SU-DHL-6 (cell line): ENCODE measurements around the gene EFCAB8.

Experiments used
- H2AFZ ChIP-seq: fragments of 200-600 bp; sonication (generic); 2 replicates; pipeline ENCODE4 v1.6.1; 2014; ENCODE audit warnings: low read depth, mild to moderate bottlenecking, moderate library complexity, mixed read lengths, antibody characterized with exemption, low read length; ENCODE audit not compliant: severe bottlenecking
- H3F3A ChIP-seq: fragments of 200-600 bp; shearing (Covaris generic); 2 replicates; pipeline ENCODE4 v1.6.0; 2016; ENCODE audit warnings: antibody characterized with exemption, mild to moderate bottlenecking; ENCODE audit not compliant: insufficient read depth
- H3K27ac ChIP-seq: fragments of 200-600 bp; sonication (generic); 2 replicates; pipeline ENCODE4 v1.5.1; 2016; ENCODE audit warnings: low read depth, mild to moderate bottlenecking, low read length, moderate library complexity, mixed read lengths
- H3K27me3 ChIP-seq: fragments of 200-600 bp; sonication (generic), shearing (Covaris generic); 2 replicates; pipeline ENCODE4 v1.6.0; 2014; ENCODE audit warnings: mild to moderate bottlenecking, low read length
- H3K36me3 ChIP-seq: fragments of 200-600 bp; sonication (generic); 2 replicates; pipeline ENCODE4 v1.6.1; 2014; ENCODE audit warnings: mild to moderate bottlenecking, low read length, mixed read lengths
- H3K4me2 ChIP-seq: fragments of 300-600, 200-600 bp; shearing (Covaris generic), sonication (generic); 2 replicates; pipeline ENCODE4 v1.6.0; 2014; ENCODE audit warnings: low read length, low read depth, mild to moderate bottlenecking; ENCODE audit not compliant: poor library complexity, severe bottlenecking
- H3K4me3 ChIP-seq: fragments of 200-600 bp; sonication (generic); 2 replicates; pipeline ENCODE4 v1.5.1; 2014; ENCODE audit warnings: antibody characterized with exemption, low read length, mild to moderate bottlenecking, mixed read lengths; ENCODE audit not compliant: insufficient read depth, poor library complexity, severe bottlenecking
- H3K79me2 ChIP-seq: fragments of 200-600 bp; sonication (generic); 2 replicates; pipeline ENCODE4 v1.6.1; 2014; ENCODE audit warnings: mild to moderate bottlenecking, low read length, moderate library complexity; ENCODE audit not compliant: insufficient read depth
- H3K9ac ChIP-seq: fragments of 200-600 bp; sonication (generic); 2 replicates; pipeline ENCODE4 v1.7.0; 2014; ENCODE audit warnings: mild to moderate bottlenecking, low read length
- H3K9me2 ChIP-seq: fragments of 200-600 bp; sonication (generic); replicated peaks from 2 replicates; pipeline ENCODE4 v1.6.1; 2014; ENCODE audit warnings: low read length; ENCODE audit not compliant: insufficient read depth
- H3K9me3 ChIP-seq: fragments of 200-600 bp; sonication (generic); 2 replicates; pipeline ENCODE4 v1.6.1; 2014; ENCODE audit warnings: low read length, mixed read lengths; ENCODE audit not compliant: insufficient read depth
- H4K20me1 ChIP-seq: fragments of 200-600 bp; sonication (generic); 2 replicates; pipeline ENCODE4 v1.6.1; 2014; ENCODE audit warnings: low read depth, mild to moderate bottlenecking, antibody characterized with exemption, low read length, moderate library complexity, mixed read lengths
- EZH2phosphoT487 ChIP-seq: fragments of 200-600 bp; sonication (generic), shearing (Covaris generic); conservative IDR thresholded peaks from 2 replicates; pipeline ENCODE4 v1.6.1; 2018; ENCODE audit warnings: mild to moderate bottlenecking, antibody characterized with exemption, low read length, moderate library complexity, mixed read lengths
- TF ChIP-seq, protein P1 (sequence below): fragments of 200-600 bp; sonication (generic); IDR thresholded peaks from one replicate; pipeline ENCODE4 v1.5.1; 2017; ENCODE audit warnings: antibody characterized with exemption, mild to moderate bottlenecking, low read length, moderate library complexity; ENCODE audit not compliant: insufficient read depth, poor library complexity, severe bottlenecking

Gene EFCAB8

DNA sequence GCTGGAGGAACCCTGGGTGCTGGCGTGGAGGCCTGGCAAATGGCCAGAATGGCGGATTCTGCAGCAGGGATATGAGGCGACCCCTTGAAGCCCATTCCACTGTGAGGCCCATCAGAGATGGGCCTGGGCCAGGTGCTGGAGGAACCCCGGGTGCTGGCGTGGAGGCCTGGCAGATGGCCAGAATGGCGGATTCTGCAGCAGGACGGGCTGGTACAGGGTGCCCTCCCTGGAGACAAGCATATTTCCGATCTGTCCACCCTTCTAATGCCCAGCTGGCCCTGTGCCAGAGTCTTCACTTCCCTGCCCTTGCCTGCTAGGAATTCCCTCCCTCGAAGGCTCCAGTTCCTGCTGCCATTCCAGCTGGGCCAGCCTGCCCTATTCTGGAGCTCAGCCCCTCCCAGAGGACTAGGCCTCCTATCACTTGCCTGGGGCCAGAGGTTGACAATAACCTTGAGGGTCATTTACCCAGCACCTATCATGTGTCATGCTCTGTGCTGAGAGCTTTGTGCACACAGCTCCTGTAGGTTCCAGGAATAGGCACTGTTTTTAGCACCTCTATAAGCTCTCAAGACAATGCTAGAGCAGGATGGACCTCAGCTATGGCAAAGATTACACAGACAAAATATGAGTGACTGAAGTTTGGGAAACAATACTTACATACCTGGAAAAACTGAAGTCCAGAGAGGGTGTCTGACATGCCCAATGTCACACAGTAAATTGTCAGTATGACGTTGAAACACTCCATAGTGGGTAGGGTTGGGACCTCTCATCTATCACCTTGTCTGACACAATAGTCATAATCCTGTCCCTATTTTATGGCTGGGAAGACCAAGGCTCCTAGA is 124.1 kb downstream of the EFCAB8 start:
- Histone ChIP-seq H3F3A (no peaks in the 10 kb centered on the region), H2AFZ (no peak overlapping the region), H3K79me2 (no peaks in the 10 kb centered on the region), H4K20me1 (no peaks in the 10 kb centered on the region), H3K27me3 (no peaks in the 10 kb centered on the region), H3K36me3 (no peaks in the 10 kb centered on the region), H3K4me3 (no peak overlapping the region), H3K4me2 (no peak overlapping the region), H3K9me3 (no peaks in the 10 kb centered on the region), H3K27ac (no peak overlapping the region), H3K9ac (no peak overlapping the region), H3K9me2 (no peaks in the 10 kb centered on the region)
- TF ChIP-seq, protein P1, sequence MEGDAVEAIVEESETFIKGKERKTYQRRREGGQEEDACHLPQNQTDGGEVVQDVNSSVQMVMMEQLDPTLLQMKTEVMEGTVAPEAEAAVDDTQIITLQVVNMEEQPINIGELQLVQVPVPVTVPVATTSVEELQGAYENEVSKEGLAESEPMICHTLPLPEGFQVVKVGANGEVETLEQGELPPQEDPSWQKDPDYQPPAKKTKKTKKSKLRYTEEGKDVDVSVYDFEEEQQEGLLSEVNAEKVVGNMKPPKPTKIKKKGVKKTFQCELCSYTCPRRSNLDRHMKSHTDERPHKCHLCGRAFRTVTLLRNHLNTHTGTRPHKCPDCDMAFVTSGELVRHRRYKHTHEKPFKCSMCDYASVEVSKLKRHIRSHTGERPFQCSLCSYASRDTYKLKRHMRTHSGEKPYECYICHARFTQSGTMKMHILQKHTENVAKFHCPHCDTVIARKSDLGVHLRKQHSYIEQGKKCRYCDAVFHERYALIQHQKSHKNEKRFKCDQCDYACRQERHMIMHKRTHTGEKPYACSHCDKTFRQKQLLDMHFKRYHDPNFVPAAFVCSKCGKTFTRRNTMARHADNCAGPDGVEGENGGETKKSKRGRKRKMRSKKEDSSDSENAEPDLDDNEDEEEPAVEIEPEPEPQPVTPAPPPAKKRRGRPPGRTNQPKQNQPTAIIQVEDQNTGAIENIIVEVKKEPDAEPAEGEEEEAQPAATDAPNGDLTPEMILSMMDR, result no peak
- TF ChIP-seq EZH2phosphoT487, result no peak

DNA sequence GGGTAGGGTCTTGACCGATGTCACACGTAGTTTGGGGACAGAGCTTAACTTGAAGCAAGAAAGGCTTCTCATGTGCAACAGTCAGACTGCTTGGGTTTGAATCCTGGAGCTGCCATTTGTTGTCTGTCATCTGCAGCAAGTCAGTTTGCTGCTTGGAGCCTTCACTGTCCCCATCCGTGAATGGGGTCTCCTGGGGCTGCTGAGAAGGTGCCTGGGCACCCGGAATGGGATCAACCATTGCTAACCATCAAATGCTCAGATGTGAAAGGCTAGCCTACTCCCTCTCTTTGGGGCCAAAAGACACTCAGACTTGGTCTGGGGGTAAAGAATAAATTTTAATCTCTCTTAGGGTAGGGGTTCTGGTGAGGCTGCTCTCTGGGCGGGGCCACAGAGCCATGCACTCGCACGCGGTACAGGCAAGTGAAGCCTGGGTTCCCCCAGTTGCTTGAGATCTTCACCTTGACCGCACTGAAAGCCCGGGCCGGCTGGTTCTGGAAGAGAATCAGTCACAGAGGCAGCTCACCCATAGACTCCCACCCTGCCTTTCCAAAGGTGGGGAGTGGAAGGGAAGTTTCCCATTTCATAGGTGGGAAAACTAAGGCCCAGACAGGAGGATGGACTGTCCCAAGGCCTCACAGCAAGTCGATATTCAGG is 124.9 kb downstream of the EFCAB8 start:
- H3K9ac ChIP-seq, result no peak overlapping the region

DNA sequence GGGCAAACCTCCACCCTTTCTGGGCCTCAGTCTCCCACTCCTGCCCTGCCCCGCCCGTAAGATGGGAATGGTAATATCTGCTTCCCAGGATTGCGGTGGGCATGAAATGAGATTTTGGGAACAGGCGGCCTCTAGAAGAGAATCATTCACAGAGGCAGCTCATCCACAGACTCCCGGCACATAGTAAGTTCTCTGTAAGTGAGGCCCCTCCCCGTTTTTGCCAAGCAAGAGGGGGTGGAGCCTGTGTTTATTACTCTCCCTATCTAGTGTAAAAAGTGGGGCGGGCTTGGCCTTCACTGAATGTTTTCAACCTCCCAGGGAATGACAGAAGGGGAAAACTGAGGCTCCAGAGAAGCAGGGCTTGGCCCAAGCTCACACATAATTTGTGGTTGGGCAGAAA is 125.5 kb downstream of the EFCAB8 start:
- Histone ChIP-seq H3K4me3 (no peak overlapping the region), H3K4me2 (no peak overlapping the region), H3K27ac (no peak overlapping the region), H3K36me3 (no peaks in the 10 kb centered on the region), H3K27me3 (no peaks in the 10 kb centered on the region), H3K9ac (no peak overlapping the region), H2AFZ (no peak overlapping the region), H4K20me1 (no peaks in the 10 kb centered on the region), H3K9me2 (no peaks in the 10 kb centered on the region), H3F3A (no peaks in the 10 kb centered on the region), H3K9me3 (no peaks in the 10 kb centered on the region), H3K79me2 (no peaks in the 10 kb centered on the region)
- TF ChIP-seq, protein P1, result no peak
- TF ChIP-seq EZH2phosphoT487, result no peak

More for the DNA sequence above, 124.9 kb downstream of the EFCAB8 start:
- Histone ChIP-seq H3K27ac (no peak overlapping the region), H3K9me2 (no peaks in the 10 kb centered on the region), H3K4me3 (no peak overlapping the region), H3K36me3 (no peaks in the 10 kb centered on the region), H3K4me2 (no peak overlapping the region), H3K27me3 (no peaks in the 10 kb centered on the region), H2AFZ (no peak overlapping the region), H3F3A (no peaks in the 10 kb centered on the region), H3K79me2 (no peaks in the 10 kb centered on the region), H3K9me3 (no peaks in the 10 kb centered on the region), H4K20me1 (no peaks in the 10 kb centered on the region)
- TF ChIP-seq, protein P1, result no peak
- no peak for TF ChIP-seq EZH2phosphoT487
